GM18858 (cell line): ENCODE data around the gene S100P.
"Not testable (repeated sequence)": the region's sequence is repeated elsewhere in the genome, so short reads cannot be mapped to it uniquely, and the experiment has no call there.

ENCODE experiments used
- ATAC-seq: cut with Tn5 transposase; IDR thresholded peaks from one replicate; pipeline ENCODE4 v1.9.1; 2021; ENCODE audit not compliant: unreplicated experiment

The S100P gene

DNA sequence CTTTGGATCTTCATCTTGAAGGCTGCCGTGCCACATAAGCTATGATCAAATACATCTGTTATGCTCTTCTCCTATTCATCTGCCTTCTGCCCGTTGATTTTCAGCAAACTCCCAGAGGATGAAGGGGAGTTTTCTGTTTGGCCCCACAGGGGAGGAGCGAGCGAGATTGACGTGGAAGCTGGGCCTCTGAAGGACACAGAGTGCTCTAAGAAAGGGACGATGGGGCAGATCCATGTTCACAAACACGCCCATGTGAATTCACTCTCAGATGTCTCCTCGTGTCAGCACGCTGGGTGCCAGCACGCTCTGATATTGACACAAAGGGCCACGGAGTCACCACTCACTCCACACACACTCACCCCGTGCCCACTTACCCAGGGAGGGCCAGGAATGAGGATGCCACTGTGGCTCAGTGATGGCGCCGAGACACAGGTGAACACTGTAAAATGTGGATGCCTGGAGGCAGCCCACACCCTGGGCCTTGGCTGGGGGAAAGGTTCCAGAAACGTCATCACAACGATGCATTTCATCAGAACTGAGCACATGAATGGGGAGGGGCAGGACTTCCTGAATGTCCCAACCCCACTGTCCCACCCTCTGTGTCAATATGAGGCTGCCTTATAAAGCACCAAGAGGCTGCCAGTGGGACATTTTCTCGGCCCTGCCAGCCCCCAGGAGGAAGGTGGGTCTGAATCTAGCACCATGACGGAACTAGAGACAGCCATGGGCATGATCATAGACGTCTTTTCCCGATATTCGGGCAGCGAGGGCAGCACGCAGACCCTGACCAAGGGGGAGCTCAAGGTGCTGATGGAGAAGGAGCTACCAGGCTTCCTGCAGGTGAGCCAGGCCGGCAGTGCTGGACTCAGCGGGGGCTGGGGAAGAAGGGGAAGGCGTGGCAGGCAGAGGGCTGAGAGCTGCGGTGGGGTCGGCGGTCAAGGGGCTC is at the start of gene S100P:
Gene S100P, plus strand, starts transcription at position 648 of the 946 bp plus-strand sequence. Its CDS starts 55 bp downstream, at position 703.
- no peak for ATAC-seq

- ATAC-seq: no peak
These were observed 48.7 kb upstream of the S100P start for GRCh38 chr4:6644792-6645530.

DNA sequence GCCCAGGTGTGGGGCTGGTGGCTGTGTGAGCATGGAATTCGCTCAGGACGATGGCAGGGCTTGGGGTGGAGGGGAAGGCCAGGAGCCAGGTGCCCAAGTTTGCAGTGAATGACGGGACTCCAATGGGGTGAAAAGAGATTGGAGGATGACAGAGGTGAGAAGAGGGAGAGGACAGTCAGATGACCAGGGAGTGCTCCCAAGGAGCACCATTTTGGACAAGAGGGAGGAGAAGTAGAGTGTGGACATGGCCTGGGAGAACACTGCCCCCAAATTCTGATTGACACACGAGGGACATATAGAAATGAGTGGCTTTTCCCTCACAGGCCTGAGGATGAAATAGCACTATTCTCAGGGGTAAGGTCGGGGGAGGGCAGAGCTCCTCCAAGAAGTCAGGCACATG is 46.5 kb upstream of the S100P start:
- no peak for ATAC-seq

DNA sequence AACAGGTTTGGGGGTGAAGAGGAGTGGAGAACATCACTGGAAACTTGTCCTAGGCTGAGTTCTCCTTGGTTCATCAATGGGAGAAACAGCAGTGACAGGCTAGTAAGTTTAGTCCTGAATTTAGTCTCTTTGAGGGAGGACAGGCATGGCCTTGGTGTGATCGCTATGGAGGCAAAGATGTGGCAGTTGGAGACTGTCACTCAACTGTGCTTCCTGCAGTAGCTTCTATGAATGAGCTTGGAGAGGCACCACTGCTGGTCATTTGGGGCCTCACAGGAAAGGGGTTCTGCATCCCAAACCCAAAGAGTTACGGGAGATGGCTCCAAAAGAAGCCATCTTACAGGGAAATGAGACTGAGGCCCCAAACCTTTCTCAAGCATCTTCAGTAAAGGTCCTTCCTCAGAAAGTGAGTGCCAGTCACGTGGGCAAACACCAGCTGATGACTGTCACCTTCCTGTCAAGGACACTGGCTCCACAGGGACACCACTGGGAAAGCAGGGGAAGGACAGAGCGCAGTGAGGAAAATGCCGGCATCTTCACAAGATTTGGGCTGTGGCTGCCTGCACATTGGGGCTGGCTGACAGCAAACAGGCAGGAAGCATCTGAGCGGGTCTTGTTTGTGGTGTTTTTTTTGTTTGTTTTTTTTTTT is 46.0 kb upstream of the S100P start:
- no peak for ATAC-seq

DNA sequence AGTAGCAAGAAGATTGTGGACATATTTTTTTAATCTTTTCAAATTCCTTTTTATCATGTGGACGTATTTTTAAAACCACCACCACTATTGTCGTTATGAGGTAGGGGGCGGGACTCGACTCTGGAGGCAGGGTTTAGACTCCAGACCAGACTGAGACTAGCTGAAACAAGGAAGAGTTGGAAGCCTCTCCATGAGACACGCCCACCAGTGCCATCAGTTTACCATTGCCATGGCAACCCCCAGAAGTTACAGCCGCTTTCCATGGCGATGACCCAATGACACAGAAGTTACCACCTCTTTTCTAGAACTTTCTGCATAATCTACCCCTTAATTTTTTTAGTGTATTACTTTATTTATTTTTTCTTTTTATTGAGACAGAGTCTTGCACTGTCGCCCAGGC is 44.5 kb upstream of the S100P start:
- ATAC-seq: no peak

GRCh38 chr4:6654211-6654610 is 39.5 kb upstream of the S100P start:
- ATAC-seq: not testable (repeated sequence)

- not testable (repeated sequence) for ATAC-seq
These were observed 38.4 kb upstream of the S100P start for GRCh38 chr4:6655291-6655690.

- no peak for ATAC-seq
These were observed 37.8 kb upstream of the S100P start for GRCh38 chr4:6655924-6656323.

GRCh38 chr4:6657242-6658208 is 36.2 kb upstream of the S100P start:
- no peak for ATAC-seq

DNA sequence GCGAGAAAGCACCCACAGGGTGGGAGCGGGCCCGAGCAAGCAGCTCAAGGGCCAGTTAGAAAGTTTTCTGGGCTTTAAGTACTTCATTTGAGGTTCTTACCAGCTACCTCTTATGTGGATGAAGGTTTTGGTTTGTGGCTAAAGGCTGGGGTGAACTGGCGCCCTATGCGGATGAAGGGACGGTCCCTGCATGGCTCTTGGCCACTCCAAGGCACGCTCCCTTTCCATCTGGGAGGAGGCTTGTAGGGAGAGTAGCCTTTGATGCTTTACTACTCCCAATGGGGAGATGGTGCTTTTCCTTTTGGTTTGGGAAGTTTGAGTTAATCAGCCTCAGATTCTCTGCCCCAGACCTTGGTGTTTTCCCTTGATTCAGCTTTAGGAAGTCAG is 35.5 kb upstream of the S100P start:
- no peak for ATAC-seq

GRCh38 chr4:6658597-6659075 is 35.0 kb upstream of the S100P start:
- no peak for ATAC-seq

DNA sequence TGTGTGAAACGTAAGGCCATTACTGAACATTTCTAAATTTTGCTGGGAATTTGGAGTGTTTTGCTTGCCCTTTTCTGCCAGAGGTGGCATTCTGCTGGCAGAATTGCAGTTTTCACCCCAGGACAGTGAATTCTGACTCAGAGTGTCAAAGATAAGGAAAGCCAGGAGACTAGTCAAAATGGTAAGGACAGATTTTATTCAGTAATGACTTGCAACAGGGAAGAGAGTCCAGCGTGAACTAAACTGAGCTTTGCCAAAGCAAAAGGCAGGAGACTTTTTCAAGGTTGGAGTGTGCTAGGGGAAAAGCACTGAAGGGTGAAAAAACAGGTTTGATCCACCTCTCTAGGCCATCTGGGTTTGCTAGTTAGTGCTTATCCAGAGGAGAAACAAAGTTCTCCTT is 33.8 kb upstream of the S100P start:
- no peak for ATAC-seq

DNA sequence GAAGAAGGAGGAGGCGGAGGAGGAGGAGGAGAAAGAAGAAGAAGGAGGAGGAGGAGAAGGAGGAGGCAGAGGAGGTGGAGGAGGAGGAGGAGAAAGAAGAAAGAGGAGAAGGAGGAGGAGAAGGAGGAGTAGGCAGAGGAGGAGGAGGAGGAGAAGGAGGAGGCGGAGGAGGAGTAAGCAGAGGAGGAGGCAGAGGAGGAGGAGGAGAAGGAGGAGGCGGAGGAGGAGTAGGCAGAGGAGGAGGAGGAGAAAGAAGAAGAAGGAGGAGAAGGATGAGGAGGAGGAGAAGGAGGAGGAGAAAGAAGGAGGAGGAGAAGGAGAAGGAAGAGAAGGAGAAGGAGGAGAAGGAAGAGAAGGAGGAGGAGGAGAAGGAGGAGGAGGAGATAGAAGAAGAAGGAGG is 33.2 kb upstream of the S100P start:
- ATAC-seq: no peak

- no peak for ATAC-seq
These were observed 31.1 kb upstream of the S100P start for GRCh38 chr4:6662591-6662990.

- ATAC-seq: no peak
These were observed 29.9 kb upstream of the S100P start for GRCh38 chr4:6663596-6664393.

DNA sequence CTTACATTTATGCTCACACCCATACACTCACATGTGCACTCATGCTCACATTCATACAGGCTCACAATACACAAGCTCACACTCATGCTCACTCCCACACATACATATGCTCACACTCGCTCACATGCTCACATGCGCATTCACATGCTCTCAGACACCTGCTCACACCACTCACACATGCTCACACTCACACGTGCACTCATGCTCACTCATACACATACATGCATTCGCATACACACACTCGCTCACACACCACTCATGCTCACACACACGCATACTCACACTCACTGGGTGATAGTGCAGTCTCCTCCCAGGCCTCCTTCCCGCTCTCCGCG is 28.4 kb upstream of the S100P start:
- no peak for ATAC-seq

GRCh38 chr4:6668391-6668790 is 25.3 kb upstream of the S100P start:
- no peak for ATAC-seq

DNA sequence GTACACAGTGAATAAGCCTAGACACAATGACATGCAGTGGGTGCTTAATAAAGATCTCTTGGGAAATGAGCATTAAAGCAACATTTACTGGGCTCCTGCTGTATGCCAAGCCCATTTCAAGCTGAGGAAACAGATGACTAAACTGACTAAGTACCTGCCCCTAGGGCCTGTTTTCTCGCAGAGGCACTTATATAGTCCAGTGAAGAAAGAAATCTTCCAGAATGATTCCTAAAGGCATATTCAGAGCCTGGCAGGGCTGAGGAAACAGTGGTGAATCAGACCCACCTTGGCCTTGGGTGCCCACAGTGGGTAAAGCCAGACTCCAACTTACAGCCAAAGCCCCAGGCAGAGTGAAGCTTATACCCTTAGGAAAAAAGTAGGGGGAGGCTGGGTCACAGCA is 22.0 kb upstream of the S100P start:
- no peak for ATAC-seq

- ATAC-seq: no peak
These were observed 21.5 kb upstream of the S100P start for GRCh38 chr4:6672131-6672530.
